MM.1S (cell line): ENCODE measurements around the gene ZRSR2.

Source experiments
- DNase-seq: peaks from one replicate; pipeline ENCODE4 v3.0.0-alpha.2; 2015
- H2AFZ ChIP-seq: fragments of 300-600 bp; sonication (generic); 2 replicates; pipeline ENCODE4 v1.6.0; 2016; ENCODE audit warnings: antibody characterized with exemption, low read length
- H3F3A ChIP-seq: fragments of 300-600 bp; sonication (generic); 2 replicates; pipeline ENCODE4 v1.6.1; 2016; ENCODE audit warnings: mild to moderate bottlenecking, antibody characterized with exemption, low read length, moderate library complexity, mixed read lengths; ENCODE audit not compliant: insufficient read depth
- H3K27ac ChIP-seq: fragments of 300-600 bp; sonication (generic); 2 replicates; pipeline ENCODE4 v1.5.1; 2016; ENCODE audit warnings: mild to moderate bottlenecking, low read length
- H3K27me3 ChIP-seq: fragments of 300-600 bp; sonication (generic); replicated peaks from 2 replicates; pipeline ENCODE4 v1.6.0; 2016; ENCODE audit warnings: low read length; ENCODE audit not compliant: insufficient read depth
- H3K36me3 ChIP-seq: fragments of 300-600 bp; sonication (generic); replicated peaks from 2 replicates; pipeline ENCODE4 v1.6.1; 2016; ENCODE audit warnings: mild to moderate bottlenecking, low read length, mixed read lengths; ENCODE audit not compliant: insufficient read depth
- H3K4me1 ChIP-seq: fragments of 300-600 bp; sonication (generic); 2 replicates; pipeline ENCODE4 v1.6.1; 2016; ENCODE audit warnings: low read length, mixed read lengths
- H3K4me2 ChIP-seq: fragments of 300-600 bp; sonication (generic); 2 replicates; pipeline ENCODE4 v1.6.0; 2016; ENCODE audit warnings: low read depth, low read length
- H3K4me3 ChIP-seq: fragments of 300-600 bp; sonication (generic); 2 replicates; pipeline ENCODE4 v1.5.1; 2016; ENCODE audit warnings: low read length, mixed read lengths
- H3K79me2 ChIP-seq: fragments of 300-600 bp; sonication (generic); 2 replicates; pipeline ENCODE4 v1.6.1; 2016; ENCODE audit warnings: mixed run types, low read length, mixed read lengths
- H3K9ac ChIP-seq: fragments of 300-600 bp; sonication (generic); 2 replicates; pipeline ENCODE4 v1.6.1; 2016; ENCODE audit warnings: low read length, mixed read lengths
- H3K9me2 ChIP-seq: fragments of 300-600 bp; sonication (generic); replicated peaks from 2 replicates; pipeline ENCODE4 v1.6.1; 2016; ENCODE audit warnings: mild to moderate bottlenecking, low read length, mixed read lengths; ENCODE audit not compliant: insufficient read depth
- H3K9me3 ChIP-seq: fragments of 300-600 bp; sonication (generic); replicated peaks from 2 replicates; pipeline ENCODE4 v1.6.1; 2016; ENCODE audit warnings: mild to moderate bottlenecking, low read length, mixed read lengths; ENCODE audit not compliant: insufficient read depth
- H4K20me1 ChIP-seq: fragments of 300-600 bp; sonication (generic); 2 replicates; pipeline ENCODE4 v1.6.1; 2016; ENCODE audit warnings: mild to moderate bottlenecking, low read length, moderate library complexity, mixed read lengths; ENCODE audit not compliant: insufficient read depth
- CTCF ChIP-seq: fragments of 300-600 bp; sonication (generic); IDR thresholded peaks from 2 replicates; pipeline ENCODE4 v1.5.1; 2016; ENCODE audit warnings: antibody characterized with exemption, low read length, mixed read lengths
- EZH2 ChIP-seq: fragments of 300-600 bp; sonication (generic); optimal IDR thresholded peaks from 2 replicates; pipeline ENCODE3; 2017; ENCODE audit warnings: low read depth, mild to moderate bottlenecking, antibody characterized with exemption, low read length, mixed read lengths
- EZH2phosphoT487 ChIP-seq: fragments of 300-600 bp; sonication (generic); IDR thresholded peaks from 2 replicates; pipeline ENCODE4 v1.6.1; 2018; ENCODE audit warnings: antibody characterized with exemption, low read length

Gene ZRSR2

GRCh38 chrX:15843960-15844359, 53.7 kb downstream of the ZRSR2 start:
- Histone ChIP-seq H3K9me3 (no peaks in the 10 kb centered on the region), H4K20me1 (no peaks in the 10 kb centered on the region), H3K9me2 (no peaks in the 10 kb centered on the region), H3K36me3 (no peaks in the 10 kb centered on the region), H3K4me2 (no peak overlapping the region), H2AFZ (no peak overlapping the region), H3K27ac (no peak overlapping the region), H3K9ac (no peak overlapping the region), H3K79me2 (peaks cover 38% of the 10 kb centered on the region), H3F3A (peaks cover 4% of the 10 kb centered on the region), H3K27me3 (no peaks in the 10 kb centered on the region), H3K4me1 (peaks cover 15% of the 10 kb centered on the region), H3K4me3 (no peak overlapping the region)
- no peak for DNase-seq
- TF ChIP-seq EZH2 (no peak), CTCF (no peak), EZH2phosphoT487 (no peak)

DNA sequence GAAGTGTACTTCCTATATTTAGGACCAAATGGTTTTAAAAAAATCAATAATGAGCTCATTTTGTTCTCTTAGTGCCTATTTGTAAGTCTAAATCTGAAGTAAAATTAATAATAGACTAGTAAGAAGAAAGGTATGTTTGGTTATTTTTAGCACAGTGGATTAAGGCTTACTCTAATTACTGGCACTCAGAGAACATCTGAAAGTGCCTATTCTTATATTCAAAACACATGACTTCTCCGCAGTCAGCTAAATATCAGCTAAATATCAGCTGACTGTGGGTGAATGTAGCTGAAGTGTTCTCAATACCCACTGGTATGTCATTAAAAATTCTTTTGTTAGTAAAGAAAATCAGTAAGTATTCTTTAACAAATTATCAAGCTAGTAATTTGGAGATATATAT, 58.3 kb downstream of the ZRSR2 start:
- Histone ChIP-seq H4K20me1 (no peaks in the 10 kb centered on the region), H3K27me3 (no peaks in the 10 kb centered on the region)

DNA sequence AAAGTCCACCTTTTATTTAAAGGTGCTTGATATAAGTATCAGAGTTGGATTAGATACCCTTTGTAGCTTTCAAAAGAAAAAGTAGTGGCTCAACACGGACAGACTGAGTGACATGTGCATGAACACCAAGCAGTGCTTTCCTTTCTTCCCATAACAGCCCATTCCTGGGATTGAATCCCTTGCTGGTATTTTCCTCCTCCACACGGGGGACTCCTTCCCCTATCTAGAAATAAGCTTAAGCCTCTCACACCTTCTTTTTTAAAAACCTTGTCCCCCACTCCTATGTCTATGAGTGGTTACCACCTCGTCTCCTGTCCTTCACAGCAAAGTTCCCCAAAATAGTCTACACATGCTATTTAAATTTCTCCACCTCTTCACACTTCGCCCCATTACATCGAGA, 59.3 kb downstream of the ZRSR2 start:
- Histone ChIP-seq H3F3A (peaks cover 6% of the 10 kb centered on the region), H3K9me2 (no peaks in the 10 kb centered on the region), H4K20me1 (no peaks in the 10 kb centered on the region), H3K27me3 (no peaks in the 10 kb centered on the region), H3K36me3 (no peaks in the 10 kb centered on the region), H3K4me2 (peak overlapping the region; percentile 63), H3K9me3 (no peaks in the 10 kb centered on the region), H3K4me3 (no peak overlapping the region), H3K27ac (peak overlapping the region; percentile 52; the same call in 1 of the 2 replicates), H3K4me1 (peaks cover 27% of the 10 kb centered on the region), H3K9ac (no peak overlapping the region), H3K79me2 (peaks cover 64% of the 10 kb centered on the region), H2AFZ (no peak overlapping the region)
- DNase-seq = no peak
- TF ChIP-seq CTCF = peak; percentile 14; the same call in 1 of the 2 replicates
- no peak for TF ChIP-seq EZH2phosphoT487
- no peak for TF ChIP-seq EZH2

More for the DNA sequence above, 58.3 kb downstream of the ZRSR2 start:
- peak overlapping the region; percentile 63 for H3K4me2 ChIP-seq
- H3K9me2 ChIP-seq = no peaks in the 10 kb centered on the region
- no peak overlapping the region for H3K9ac ChIP-seq
- peak overlapping the region; percentile 52; the same call in 1 of the 2 replicates for H3K27ac ChIP-seq
- H3K4me3 ChIP-seq = peak overlapping the region; percentile 25; the same call in 1 of the 2 replicates
- peaks cover 67% of the 10 kb centered on the region for H3K79me2 ChIP-seq
- DNase-seq = peak; percentile 55
- no peak overlapping the region for H2AFZ ChIP-seq
- TF ChIP-seq EZH2phosphoT487 (no peak), EZH2 (no peak), CTCF (no peak)
- H3K36me3 ChIP-seq = no peaks in the 10 kb centered on the region
- peaks cover 6% of the 10 kb centered on the region for H3F3A ChIP-seq
- peaks cover 27% of the 10 kb centered on the region for H3K4me1 ChIP-seq
- no peaks in the 10 kb centered on the region for H3K9me3 ChIP-seq
